Measurements from ENCODE around the gene PGLYRP3. TPM values are rescaled to one million over a fixed set of nuclear protein-coding genes. Genes with fewer than 3 reads are reported as not detected.

The PGLYRP3 gene
- total and polyA plus RNA-seq, 9 of the 15 experiments (the other 6 are each of a cell fraction or from before 2014, with no cell fraction given), result not detected

DNA sequence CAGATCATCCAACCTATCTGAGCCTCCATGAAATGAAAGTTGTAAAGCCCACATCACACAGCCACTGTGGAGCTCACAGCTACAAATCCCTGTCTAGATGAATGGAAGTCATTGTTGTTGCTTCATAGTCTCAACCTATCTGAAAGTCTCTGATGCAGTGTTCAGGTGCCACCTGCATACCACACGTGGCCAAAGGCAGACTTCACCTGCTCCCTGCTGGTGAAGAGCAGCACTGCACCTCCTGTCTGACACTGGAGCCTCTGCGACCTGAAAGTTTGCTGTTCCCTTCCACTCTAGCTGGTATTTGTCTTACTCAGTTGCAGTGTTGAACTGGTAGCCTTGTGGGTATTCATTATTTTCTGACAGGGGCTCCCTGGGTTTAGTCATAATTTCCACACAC is 34.9 kb downstream of the PGLYRP3 start (continued):
- TF ChIP-seq MYC (IDR thresholded peaks at IDR 0.05; ENCODE audit: low read depth, low read length), result 0 out of 2 replicates have a peak, but pooled peaks have one; percentile 23
- TF ChIP-seq MYC (CRISPR knock-in tag; IDR thresholded peaks at IDR 0.05; ENCODE audit: borderline replicate concordance, low read depth), result no peak
- TF ChIP-seq ZKSCAN8 (CRISPR knock-in tag; IDR thresholded peaks at IDR 0.05), result 0 out of 2 replicates have a peak, but pooled peaks have one; percentile 29
- no peak for TF ChIP-seq NFXL1 (CRISPR knock-in tag; IDR thresholded peaks at IDR 0.05)
- TF ChIP-seq, protein P1, sequence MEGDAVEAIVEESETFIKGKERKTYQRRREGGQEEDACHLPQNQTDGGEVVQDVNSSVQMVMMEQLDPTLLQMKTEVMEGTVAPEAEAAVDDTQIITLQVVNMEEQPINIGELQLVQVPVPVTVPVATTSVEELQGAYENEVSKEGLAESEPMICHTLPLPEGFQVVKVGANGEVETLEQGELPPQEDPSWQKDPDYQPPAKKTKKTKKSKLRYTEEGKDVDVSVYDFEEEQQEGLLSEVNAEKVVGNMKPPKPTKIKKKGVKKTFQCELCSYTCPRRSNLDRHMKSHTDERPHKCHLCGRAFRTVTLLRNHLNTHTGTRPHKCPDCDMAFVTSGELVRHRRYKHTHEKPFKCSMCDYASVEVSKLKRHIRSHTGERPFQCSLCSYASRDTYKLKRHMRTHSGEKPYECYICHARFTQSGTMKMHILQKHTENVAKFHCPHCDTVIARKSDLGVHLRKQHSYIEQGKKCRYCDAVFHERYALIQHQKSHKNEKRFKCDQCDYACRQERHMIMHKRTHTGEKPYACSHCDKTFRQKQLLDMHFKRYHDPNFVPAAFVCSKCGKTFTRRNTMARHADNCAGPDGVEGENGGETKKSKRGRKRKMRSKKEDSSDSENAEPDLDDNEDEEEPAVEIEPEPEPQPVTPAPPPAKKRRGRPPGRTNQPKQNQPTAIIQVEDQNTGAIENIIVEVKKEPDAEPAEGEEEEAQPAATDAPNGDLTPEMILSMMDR (IDR thresholded peaks at IDR 0.05 in 2 of 3, conservative IDR thresholded peaks at IDR 0.05 in 1 of 3; ENCODE audit: insufficient read depth in 2 of 3, low read depth in 1 of 3, low read length in 3 of 3), result peak; percentile 69 to 80 (median 70)
- TF ChIP-seq, protein P2, sequence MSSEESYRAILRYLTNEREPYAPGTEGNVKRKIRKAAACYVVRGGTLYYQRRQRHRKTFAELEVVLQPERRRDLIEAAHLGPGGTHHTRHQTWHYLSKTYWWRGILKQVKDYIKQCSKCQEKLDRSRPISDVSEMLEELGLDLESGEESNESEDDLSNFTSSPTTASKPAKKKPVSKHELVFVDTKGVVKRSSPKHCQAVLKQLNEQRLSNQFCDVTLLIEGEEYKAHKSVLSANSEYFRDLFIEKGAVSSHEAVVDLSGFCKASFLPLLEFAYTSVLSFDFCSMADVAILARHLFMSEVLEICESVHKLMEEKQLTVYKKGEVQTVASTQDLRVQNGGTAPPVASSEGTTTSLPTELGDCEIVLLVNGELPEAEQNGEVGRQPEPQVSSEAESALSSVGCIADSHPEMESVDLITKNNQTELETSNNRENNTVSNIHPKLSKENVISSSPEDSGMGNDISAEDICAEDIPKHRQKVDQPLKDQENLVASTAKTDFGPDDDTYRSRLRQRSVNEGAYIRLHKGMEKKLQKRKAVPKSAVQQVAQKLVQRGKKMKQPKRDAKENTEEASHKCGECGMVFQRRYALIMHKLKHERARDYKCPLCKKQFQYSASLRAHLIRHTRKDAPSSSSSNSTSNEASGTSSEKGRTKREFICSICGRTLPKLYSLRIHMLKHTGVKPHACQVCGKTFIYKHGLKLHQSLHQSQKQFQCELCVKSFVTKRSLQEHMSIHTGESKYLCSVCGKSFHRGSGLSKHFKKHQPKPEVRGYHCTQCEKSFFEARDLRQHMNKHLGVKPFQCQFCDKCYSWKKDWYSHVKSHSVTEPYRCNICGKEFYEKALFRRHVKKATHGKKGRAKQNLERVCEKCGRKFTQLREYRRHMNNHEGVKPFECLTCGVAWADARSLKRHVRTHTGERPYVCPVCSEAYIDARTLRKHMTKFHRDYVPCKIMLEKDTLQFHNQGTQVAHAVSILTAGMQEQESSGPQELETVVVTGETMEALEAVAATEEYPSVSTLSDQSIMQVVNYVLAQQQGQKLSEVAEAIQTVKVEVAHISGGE (CRISPR knock-in tag; IDR thresholded peaks at IDR 0.05), result no peak
- peak; percentile 6 to 60; a peak in 2 of 4 replicates for TF ChIP-seq RAD21 (CRISPR knock-in tag; conservative IDR thresholded peaks at IDR 0.05 in 1 of 2, IDR thresholded peaks at IDR 0.05 in 1 of 2)
- no peak for TF ChIP-seq SMAD1 (IDR thresholded peaks at IDR 0.05; ENCODE audit: low read depth, low read length, partially characterized antibody)

Measured in K562 (cell line).